Ovary (tissue), 3 donors: ENCODE results near the gene CNIH2.

Experiments
- CTCF ChIP-seq, 3 donors: fragments of 450-650 bp in 2 of 3; fragments of 200-600 bp in 1 of 3; IDR thresholded peaks; one replicate each; pipeline versions ENCODE4 v1.5.1 to v1.8.0; 2016 to 2022; ENCODE audit warnings: antibody characterized with exemption in 3 of 3, mild to moderate bottlenecking in 1 of 3
- EP300 ChIP-seq: sonication (generic); formaldehyde crosslinking; IDR thresholded peaks from one replicate; pipeline ENCODE4 v1.6.1; 2017; ENCODE audit warnings: antibody characterized with exemption
- POLR2A ChIP-seq: fragments of 450-650 bp; IDR thresholded peaks from one replicate; pipeline ENCODE4 v1.6.1; 2017; ENCODE audit warnings: antibody characterized with exemption, mild to moderate bottlenecking, moderate library complexity
- donor health status: DM: no; HTN: no; CAD: no.

- TF ChIP-seq CTCF (IDR thresholded peaks at IDR 0.05) (no peak), POLR2A (no peak), EP300 (no peak)
Observed at GRCh38 chr11:66258473-66258893, 19.5 kb upstream of the CNIH2 start.
